GM23338 (cell line): ENCODE results near the gene CNOT9. TPM values are rescaled to one million over a fixed set of nuclear protein-coding genes. Genes with fewer than 3 reads are reported as not detected.

Experiments
- ATAC-seq: fragments of 200-7000 bp; cut with Tn5 transposase; 3 replicates; pipeline ENCODE4 v1.9.1; 2020
- DNase-seq: peaks from one replicate; pipeline ENCODE4 v3.0.0-alpha.2; 2015; ENCODE audit warnings: low spot score
- H2AFZ ChIP-seq: fragments of 200-600 bp; sonication (generic); 2 replicates; pipeline ENCODE4 v1.8.0; 2016; ENCODE audit warnings: antibody characterized with exemption, mild to moderate bottlenecking, moderate library complexity
- H3F3A ChIP-seq: fragments of 200-600 bp; sonication (generic); replicated peaks from 2 replicates; pipeline ENCODE4 v1.8.0; 2017; ENCODE audit warnings: antibody characterized with exemption, mixed run types, low read depth
- H3K27ac ChIP-seq: fragments of 200-600 bp; sonication (generic); 2 replicates; pipeline ENCODE4 v1.6.1; 2016; ENCODE audit warnings: low read depth
- H3K27me3 ChIP-seq: fragments of 200-600 bp; sonication (generic); 2 replicates; pipeline ENCODE4 v1.8.0; 2016; ENCODE audit warnings: mild to moderate bottlenecking, mixed run types, moderate library complexity; ENCODE audit not compliant: insufficient read depth
- H3K36me3 ChIP-seq: fragments of 200-600 bp; sonication (generic); 2 replicates; pipeline ENCODE4 v1.8.0; 2016; ENCODE audit warnings: mild to moderate bottlenecking; ENCODE audit not compliant: insufficient read depth
- H3K4me1 ChIP-seq: fragments of 200-600 bp; sonication (generic); 2 replicates; pipeline ENCODE4 v1.8.0; 2016; ENCODE audit warnings: mild to moderate bottlenecking, moderate library complexity; ENCODE audit not compliant: insufficient read depth
- H3K4me2 ChIP-seq: fragments of 200-600 bp; sonication (generic); 2 replicates; pipeline ENCODE4 v1.7.1; 2017; ENCODE audit warnings: mixed run types
- H3K4me3 ChIP-seq: fragments of 200-600 bp; sonication (generic); 2 replicates; pipeline ENCODE4 v1.6.1; 2016; ENCODE audit warnings: mixed run types
- H3K79me2 ChIP-seq: fragments of 200-600 bp; sonication (generic); replicated peaks from 2 replicates; pipeline ENCODE4 v1.8.0; 2017; ENCODE audit warnings: mild to moderate bottlenecking; ENCODE audit not compliant: insufficient read depth
- H3K9me2 ChIP-seq: fragments of 200-600 bp; sonication (generic); 2 replicates; pipeline ENCODE4 v1.8.0; 2017; ENCODE audit not compliant: insufficient read depth
- H4K20me1 ChIP-seq: fragments of 200-600 bp; sonication (generic); replicated peaks from 2 replicates; pipeline ENCODE4 v1.8.0; 2017; ENCODE audit warnings: mild to moderate bottlenecking; ENCODE audit not compliant: insufficient read depth
- H3K27ac Mint-ChIP-seq: 2 replicates; pipeline ENCODE4 v1.8.0; 2020; ENCODE audit warnings: inconsistent platforms, mild to moderate bottlenecking, moderate library complexity, mixed read lengths
- H3K27me3 Mint-ChIP-seq: 3 replicates; pipeline ENCODE4 v1.8.0; 2022; ENCODE audit warnings: low read depth, mild to moderate bottlenecking, moderate library complexity, mixed read lengths, inconsistent platforms; ENCODE audit not compliant: insufficient read depth, poor library complexity
- H3K36me3 Mint-ChIP-seq: 3 replicates; pipeline ENCODE4 v1.8.0; 2021; ENCODE audit warnings: low read depth, mild to moderate bottlenecking, inconsistent platforms, moderate library complexity, mixed read lengths
- H3K4me1 Mint-ChIP-seq: 3 replicates; pipeline ENCODE4 v1.8.0; 2020; ENCODE audit warnings: mild to moderate bottlenecking, inconsistent platforms, mixed read lengths
- H3K4me3 Mint-ChIP-seq: 3 replicates; pipeline ENCODE4 v1.8.0; 2021; ENCODE audit warnings: moderate library complexity, mild to moderate bottlenecking, inconsistent platforms, mixed read lengths
- H3K9me3 Mint-ChIP-seq: 3 replicates; pipeline ENCODE4 v1.8.0; 2020; ENCODE audit warnings: moderate library complexity, mild to moderate bottlenecking, inconsistent platforms, mixed read lengths
- CREB1 ChIP-seq: fragments of 250-450 bp; sonication (Bioruptor Pico); IDR thresholded peaks from 2 replicates; pipeline ENCODE4 v1.5.0; 2020; ENCODE audit warnings: low read depth, mild to moderate bottlenecking, moderate library complexity
- EZH2 ChIP-seq: fragments of 200-600 bp; sonication (generic); IDR thresholded peaks from one replicate; pipeline ENCODE4 v1.8.0; 2017; ENCODE audit warnings: antibody characterized with exemption, mild to moderate bottlenecking, low read depth; ENCODE audit not compliant: unreplicated experiment
- EZH2phosphoT487 ChIP-seq: fragments of 200-600 bp; sonication (generic); IDR thresholded peaks from one replicate; pipeline ENCODE4 v1.8.1; 2018; ENCODE audit warnings: antibody characterized with exemption; ENCODE audit not compliant: unreplicated experiment
- JUNB ChIP-seq: IDR thresholded peaks from one replicate; pipeline ENCODE4 v1.6.1; 2016; ENCODE audit warnings: antibody characterized with exemption; ENCODE audit not compliant: unreplicated experiment
- NANOG ChIP-seq: IDR thresholded peaks from 2 replicates; pipeline ENCODE4 v1.6.1; 2016; ENCODE audit warnings: antibody characterized with exemption, borderline replicate concordance
- POLR2AphosphoS5 ChIP-seq: IDR thresholded peaks from 2 replicates; pipeline ENCODE4 v1.6.1; 2016; ENCODE audit warnings: antibody characterized with exemption, low read depth
- STAT1 ChIP-seq: IDR thresholded peaks from one replicate; pipeline ENCODE4 v1.6.1; 2016; ENCODE audit warnings: antibody characterized with exemption; ENCODE audit not compliant: unreplicated experiment
- ZNF114 ChIP-seq: fragments of 250-450 bp; sonication (Bioruptor Pico); IDR thresholded peaks from 2 replicates; pipeline ENCODE4 v1.5.0; 2020; ENCODE audit warnings: mild to moderate bottlenecking, moderate library complexity
- ZNF331 ChIP-seq: fragments of 250-450 bp; sonication (Bioruptor Pico); IDR thresholded peaks from 2 replicates; pipeline ENCODE4 v1.5.0; 2020; ENCODE audit warnings: low read depth, mild to moderate bottlenecking, moderate library complexity
- polyA plus RNA-seq: library from polyadenylated mRNA; unstranded; fragments of >200 nt; fragmentation: Nextera tagmentation; extraction: Ambion mirVana; gene quantifications from 2 replicates; pipeline ENCODE4 v1.2.1, GENCODE V29; 2016
- total RNA-seq: library from RNA; depleted of rRNA; stranded (reverse); fragments of >200 nt; shearing (Covaris generic); gene quantifications from 2 replicates; pipeline ENCODE4 v1.2.3, GENCODE V29; 2014
- TF ChIP-seq, protein P1 (sequence below), 2 experiments: fragments of 200-600 bp in 1 of 2; sonication (generic) in 1 of 2; conservative IDR thresholded peaks; 2 replicates each; pipeline versions ENCODE4 v1.5.1 to v1.6.1; 2016 to 2017; ENCODE audit warnings: antibody characterized with exemption in 2 of 2, low read depth in 2 of 2, mild to moderate bottlenecking in 2 of 2, moderate library complexity in 1 of 2
- TF ChIP-seq, protein P2 (sequence below): IDR thresholded peaks from one replicate; pipeline ENCODE4 v1.6.1; 2018; ENCODE audit warnings: antibody characterized with exemption; ENCODE audit not compliant: unreplicated experiment
- TF ChIP-seq, protein P3 (sequence below): IDR thresholded peaks from 2 replicates; pipeline ENCODE4 v1.6.1; 2016; ENCODE audit warnings: antibody characterized with exemption

Gene CNOT9
- total and polyA plus RNA-seq, 2 experiments from 2014 or later: 55.3 to 132 TPM

DNA sequence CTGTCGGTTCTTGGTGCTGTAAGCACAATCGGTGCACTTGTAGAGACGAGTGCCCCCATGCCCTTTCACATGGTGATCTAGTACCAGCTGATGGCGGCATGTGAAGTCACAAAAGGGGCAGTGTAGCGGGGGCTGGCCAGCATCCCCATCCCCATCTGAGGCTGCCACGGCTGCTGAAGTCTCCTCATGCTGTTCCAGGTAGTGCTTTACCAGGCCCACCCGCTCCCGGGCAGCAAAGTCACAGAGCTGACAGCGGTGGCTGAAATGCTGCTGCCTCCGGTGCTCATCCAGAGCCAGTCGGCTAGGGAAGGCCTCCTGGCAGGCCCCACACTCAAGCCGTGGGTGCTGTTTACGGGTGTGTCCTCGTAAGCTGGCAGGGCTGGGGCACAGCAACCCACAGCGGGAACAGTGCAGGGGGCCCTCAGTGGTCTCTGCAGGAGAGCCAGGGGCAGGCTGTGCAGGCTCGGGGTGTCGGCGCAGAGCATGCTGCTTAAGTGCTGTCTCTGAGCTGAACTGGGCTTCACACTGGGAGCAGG is 73.5 kb downstream of the CNOT9 start (continued):
- TF ChIP-seq, protein P1, sequence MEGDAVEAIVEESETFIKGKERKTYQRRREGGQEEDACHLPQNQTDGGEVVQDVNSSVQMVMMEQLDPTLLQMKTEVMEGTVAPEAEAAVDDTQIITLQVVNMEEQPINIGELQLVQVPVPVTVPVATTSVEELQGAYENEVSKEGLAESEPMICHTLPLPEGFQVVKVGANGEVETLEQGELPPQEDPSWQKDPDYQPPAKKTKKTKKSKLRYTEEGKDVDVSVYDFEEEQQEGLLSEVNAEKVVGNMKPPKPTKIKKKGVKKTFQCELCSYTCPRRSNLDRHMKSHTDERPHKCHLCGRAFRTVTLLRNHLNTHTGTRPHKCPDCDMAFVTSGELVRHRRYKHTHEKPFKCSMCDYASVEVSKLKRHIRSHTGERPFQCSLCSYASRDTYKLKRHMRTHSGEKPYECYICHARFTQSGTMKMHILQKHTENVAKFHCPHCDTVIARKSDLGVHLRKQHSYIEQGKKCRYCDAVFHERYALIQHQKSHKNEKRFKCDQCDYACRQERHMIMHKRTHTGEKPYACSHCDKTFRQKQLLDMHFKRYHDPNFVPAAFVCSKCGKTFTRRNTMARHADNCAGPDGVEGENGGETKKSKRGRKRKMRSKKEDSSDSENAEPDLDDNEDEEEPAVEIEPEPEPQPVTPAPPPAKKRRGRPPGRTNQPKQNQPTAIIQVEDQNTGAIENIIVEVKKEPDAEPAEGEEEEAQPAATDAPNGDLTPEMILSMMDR (conservative IDR thresholded peaks at IDR 0.05; ENCODE audit: low read depth in 2 of 2): no peak
- no peak for TF ChIP-seq STAT1
- TF ChIP-seq EZH2phosphoT487: no peak

DNA sequence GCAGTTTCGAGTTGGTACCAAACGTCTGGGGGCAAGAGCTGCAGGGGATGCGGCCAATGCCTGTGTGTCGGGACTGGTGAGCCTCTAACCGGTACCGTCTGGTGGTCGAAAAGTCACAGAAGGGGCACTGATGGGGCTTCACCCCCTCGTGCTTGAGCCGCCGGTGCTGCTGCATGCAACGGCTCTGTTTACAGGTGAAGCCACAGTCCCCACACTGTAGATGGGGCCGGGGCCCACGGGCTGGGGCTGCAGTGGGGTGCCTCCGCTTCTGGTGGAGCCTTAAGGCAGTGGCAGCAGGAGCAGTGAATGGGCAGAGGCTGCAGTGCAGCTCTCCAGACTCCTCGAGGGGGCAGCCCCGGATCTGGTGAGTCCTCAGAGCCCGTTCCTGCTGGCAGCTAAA is 74.1 kb downstream of the CNOT9 start:
- H3K79me2 ChIP-seq: 0 out of 2 replicates have a peak, but pooled peaks cover 3% of the 10 kb centered on the region
- no peak overlapping the region for H2AFZ ChIP-seq
- no peaks in the 10 kb centered on the region for H3K9me3 Mint-ChIP-seq
- DNase-seq (no peak), ATAC-seq (no peak)
- no peaks in the 10 kb centered on the region for H3K4me1 Mint-ChIP-seq
- H3K27me3 ChIP-seq: no peaks in the 10 kb centered on the region
- peaks cover 79% of the 10 kb centered on the region for H3K36me3 Mint-ChIP-seq
- H3K27ac Mint-ChIP-seq: no peak overlapping the region
- no peak overlapping the region for H3K4me3 ChIP-seq
- no peak overlapping the region for H3K4me3 Mint-ChIP-seq
- H3K4me1 ChIP-seq: no peaks in the 10 kb centered on the region
- no peaks in the 10 kb centered on the region for H3K9me2 ChIP-seq
- H3K27me3 Mint-ChIP-seq: peaks cover 3% of the 10 kb centered on the region
- H3K27ac ChIP-seq: no peak overlapping the region
- no peaks in the 10 kb centered on the region for H3F3A ChIP-seq
- peaks cover 31% of the 10 kb centered on the region for H3K36me3 ChIP-seq
- no peak overlapping the region for H3K4me2 ChIP-seq
- peaks cover 13% of the 10 kb centered on the region for H4K20me1 ChIP-seq
- TF ChIP-seq, protein P2, sequence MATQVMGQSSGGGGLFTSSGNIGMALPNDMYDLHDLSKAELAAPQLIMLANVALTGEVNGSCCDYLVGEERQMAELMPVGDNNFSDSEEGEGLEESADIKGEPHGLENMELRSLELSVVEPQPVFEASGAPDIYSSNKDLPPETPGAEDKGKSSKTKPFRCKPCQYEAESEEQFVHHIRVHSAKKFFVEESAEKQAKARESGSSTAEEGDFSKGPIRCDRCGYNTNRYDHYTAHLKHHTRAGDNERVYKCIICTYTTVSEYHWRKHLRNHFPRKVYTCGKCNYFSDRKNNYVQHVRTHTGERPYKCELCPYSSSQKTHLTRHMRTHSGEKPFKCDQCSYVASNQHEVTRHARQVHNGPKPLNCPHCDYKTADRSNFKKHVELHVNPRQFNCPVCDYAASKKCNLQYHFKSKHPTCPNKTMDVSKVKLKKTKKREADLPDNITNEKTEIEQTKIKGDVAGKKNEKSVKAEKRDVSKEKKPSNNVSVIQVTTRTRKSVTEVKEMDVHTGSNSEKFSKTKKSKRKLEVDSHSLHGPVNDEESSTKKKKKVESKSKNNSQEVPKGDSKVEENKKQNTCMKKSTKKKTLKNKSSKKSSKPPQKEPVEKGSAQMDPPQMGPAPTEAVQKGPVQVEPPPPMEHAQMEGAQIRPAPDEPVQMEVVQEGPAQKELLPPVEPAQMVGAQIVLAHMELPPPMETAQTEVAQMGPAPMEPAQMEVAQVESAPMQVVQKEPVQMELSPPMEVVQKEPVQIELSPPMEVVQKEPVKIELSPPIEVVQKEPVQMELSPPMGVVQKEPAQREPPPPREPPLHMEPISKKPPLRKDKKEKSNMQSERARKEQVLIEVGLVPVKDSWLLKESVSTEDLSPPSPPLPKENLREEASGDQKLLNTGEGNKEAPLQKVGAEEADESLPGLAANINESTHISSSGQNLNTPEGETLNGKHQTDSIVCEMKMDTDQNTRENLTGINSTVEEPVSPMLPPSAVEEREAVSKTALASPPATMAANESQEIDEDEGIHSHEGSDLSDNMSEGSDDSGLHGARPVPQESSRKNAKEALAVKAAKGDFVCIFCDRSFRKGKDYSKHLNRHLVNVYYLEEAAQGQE: no peak
- TF ChIP-seq ZNF114 (CRISPR knock-in tag) (no peak), POLR2AphosphoS5 (no peak), STAT1 (no peak), EZH2phosphoT487 (no peak), ZNF331 (no peak), CREB1 (CRISPR knock-in tag) (no peak), NANOG (no peak), EZH2 (no peak), JUNB (no peak)
- TF ChIP-seq, protein P3, sequence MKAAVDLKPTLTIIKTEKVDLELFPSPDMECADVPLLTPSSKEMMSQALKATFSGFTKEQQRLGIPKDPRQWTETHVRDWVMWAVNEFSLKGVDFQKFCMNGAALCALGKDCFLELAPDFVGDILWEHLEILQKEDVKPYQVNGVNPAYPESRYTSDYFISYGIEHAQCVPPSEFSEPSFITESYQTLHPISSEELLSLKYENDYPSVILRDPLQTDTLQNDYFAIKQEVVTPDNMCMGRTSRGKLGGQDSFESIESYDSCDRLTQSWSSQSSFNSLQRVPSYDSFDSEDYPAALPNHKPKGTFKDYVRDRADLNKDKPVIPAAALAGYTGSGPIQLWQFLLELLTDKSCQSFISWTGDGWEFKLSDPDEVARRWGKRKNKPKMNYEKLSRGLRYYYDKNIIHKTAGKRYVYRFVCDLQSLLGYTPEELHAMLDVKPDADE: no peak
- TF ChIP-seq, protein P1 (conservative IDR thresholded peaks at IDR 0.05; ENCODE audit: low read depth in 2 of 2): no peak
